Cardiac muscle cell (in vitro differentiated cells and primary cell): ENCODE measurements around the gene MTMR12. TPM values are rescaled to one million over a fixed set of nuclear protein-coding genes. Genes with fewer than 3 reads are reported as not detected.
A peak's percentile ranks its signal among the peaks of the same experiment; 100 is the strongest.

Experiments used
- DNase-seq, 2 donors: peaks; one replicate each; pipeline versions ENCODE4 v3.0.0 to v3.0.0-alpha.2; 2010 to 2017; ENCODE audit warnings: low read depth in 1 of 2, low spot score in 1 of 2
- H3K27ac ChIP-seq: fragments of 200-600 bp; sonication (generic); 2 replicates; pipeline ENCODE4 v1.5.1; 2016
- H3K27me3 ChIP-seq: fragments of 200-600 bp; sonication (generic); 2 replicates; pipeline ENCODE4 v1.6.0; 2016; ENCODE audit warnings: control low read depth
- H3K36me3 ChIP-seq: fragments of 200-600 bp; sonication (generic); 2 replicates; pipeline ENCODE4 v1.5.1; 2016; ENCODE audit warnings: control low read depth
- H3K4me1 ChIP-seq: fragments of 200-600 bp; sonication (generic); 2 replicates; pipeline ENCODE4 v1.8.1; 2017; ENCODE audit warnings: low read depth, mild to moderate bottlenecking, mixed run types
- H3K4me3 ChIP-seq: fragments of 200-600 bp; sonication (generic); 2 replicates; pipeline ENCODE4 v1.5.1; 2016; ENCODE audit warnings: mild to moderate bottlenecking
- H3K9me3 ChIP-seq: fragments of 200-600 bp; sonication (generic); 2 replicates; pipeline ENCODE4 v1.5.1; 2017; ENCODE audit warnings: low read depth, mild to moderate bottlenecking, control low read depth
- CTCF ChIP-seq: IDR thresholded peaks from 2 replicates; pipeline ENCODE4 v1.5.1; 2012; ENCODE audit warnings: low read depth, mild to moderate bottlenecking, low read length
- polyA plus RNA-seq: library from polyadenylated mRNA; unstranded; fragments of >200 nt; fragmentation: Nextera tagmentation; extraction: Ambion mirVana; gene quantifications from 2 replicates; pipeline ENCODE4 v1.2.1, GENCODE V29; 2016
- total RNA-seq: library from RNA; depleted of rRNA; stranded (reverse); fragments of >200 nt; gene quantifications from 2 replicates; pipeline ENCODE4 v1.2.3, GENCODE V29; 2016

Gene MTMR12
- total RNA-seq, result 11.6 and 21.1 TPM in 2 replicates
- polyA plus RNA-seq, result 11.3 and 13.9 TPM in 2 replicates

GRCh38 chr5:32312595-32313332 is at the start of gene MTMR12:
Gene MTMR12 (minus strand): TSS chr5:32312939. CDS start chr5:32312838, 101 bp downstream.
- Histone ChIP-seq H3K27me3 (no peaks in the 10 kb centered on the region), H3K4me3 (peak within 1 kb of the TSS; percentile 77), H3K36me3 (no peaks in the 10 kb centered on the region), H3K27ac (peak within 1 kb of the TSS; percentile 92), H3K4me1 (peaks cover 8% of the 10 kb centered on the region), H3K9me3 (no peaks in the 10 kb centered on the region)
- no peak for TF ChIP-seq CTCF
- DNase-seq, result peak; percentile 100

GRCh38 chr5:32362527-32362926 is 49.8 kb upstream of the MTMR12 start:
- no peaks in the 10 kb centered on the region for H3K9me3 ChIP-seq

GRCh38 chr5:32360906-32361305 is 48.2 kb upstream of the MTMR12 start:
- H3K4me3 ChIP-seq, result no peak overlapping the region
- no peak for DNase-seq
- no peaks in the 10 kb centered on the region for H3K4me1 ChIP-seq
- H3K27ac ChIP-seq, result no peak overlapping the region
- no peaks in the 10 kb centered on the region for H3K27me3 ChIP-seq
- no peaks in the 10 kb centered on the region for H3K9me3 ChIP-seq
- peaks cover 30% of the 10 kb centered on the region for H3K36me3 ChIP-seq
- TF ChIP-seq CTCF, result no peak

More at GRCh38 chr5:32362527-32362926, 49.8 kb upstream of the MTMR12 start:
- no peaks in the 10 kb centered on the region for H3K27me3 ChIP-seq
- H3K27ac ChIP-seq, result no peak overlapping the region
- no peaks in the 10 kb centered on the region for H3K4me1 ChIP-seq
- no peak overlapping the region for H3K4me3 ChIP-seq
- TF ChIP-seq CTCF, result no peak
- DNase-seq, result peak in 1 of 2 donors; percentile 28
- peaks cover 26% of the 10 kb centered on the region for H3K36me3 ChIP-seq

- no peak overlapping the region for H3K27ac ChIP-seq
Observed at GRCh38 chr5:32358611-32359010, 45.9 kb upstream of the MTMR12 start.

GRCh38 chr5:32357658-32358057 is 44.9 kb upstream of the MTMR12 start:
- peak in 1 of 2 donors; percentile 15 for DNase-seq
- no peak for TF ChIP-seq CTCF
- Histone ChIP-seq H3K4me3 (no peak overlapping the region), H3K4me1 (no peaks in the 10 kb centered on the region), H3K36me3 (peaks cover 36% of the 10 kb centered on the region), H3K9me3 (no peaks in the 10 kb centered on the region), H3K27me3 (no peaks in the 10 kb centered on the region), H3K27ac (no peak overlapping the region)

More at GRCh38 chr5:32358611-32359010, 45.9 kb upstream of the MTMR12 start:
- H3K9me3 ChIP-seq, result no peaks in the 10 kb centered on the region
- no peak for TF ChIP-seq CTCF
- H3K27me3 ChIP-seq, result no peaks in the 10 kb centered on the region
- no peaks in the 10 kb centered on the region for H3K4me1 ChIP-seq
- DNase-seq, result no peak
- H3K36me3 ChIP-seq, result peaks cover 40% of the 10 kb centered on the region
- no peak overlapping the region for H3K4me3 ChIP-seq
